DOHH2 (cell line): ENCODE data around the gene PPARD.

ENCODE experiments used
- CTCF ChIP-seq: fragments of 200-600 bp; sonication (generic); IDR thresholded peaks from one replicate; pipeline ENCODE4 v1.5.1; 2014; ENCODE audit warnings: antibody characterized with exemption, mild to moderate bottlenecking, low read depth, low read length; ENCODE audit not compliant: poor library complexity, severe bottlenecking
- EZH2phosphoT487 ChIP-seq: fragments of 200-600 bp; sonication (generic); IDR thresholded peaks from 2 replicates; pipeline ENCODE4 v1.6.1; 2017; ENCODE audit warnings: borderline replicate concordance, mild to moderate bottlenecking, antibody characterized with exemption, low read length, moderate library complexity, mixed read lengths

- TF ChIP-seq CTCF: peak; percentile 80
- no peak for TF ChIP-seq EZH2phosphoT487
These were observed 77.1 kb downstream of the PPARD start for GRCh38 chr6:35419417-35419816.
